H9 (cell line): Measurements from ENCODE around the gene CDC42EP4. TPM values are rescaled to one million over a fixed set of nuclear protein-coding genes. Genes with fewer than 3 reads are reported as not detected.

Source experiments
- DNase-seq: peaks from one replicate; pipeline ENCODE4 v3.0.0-alpha.2; 2017
- H2AFZ ChIP-seq: one replicate; pipeline ENCODE4 v1.6.1; 2013; ENCODE audit warnings: mild to moderate bottlenecking, low read length, control low read depth, moderate library complexity
- H2AK5ac ChIP-seq: 2 replicates; pipeline ENCODE4 v1.6.1; 2013; ENCODE audit warnings: low read length, control low read depth, mixed read lengths; ENCODE audit not compliant: insufficient read length
- H2BK120ac ChIP-seq: one replicate; pipeline ENCODE4 v1.6.1; 2013; ENCODE audit warnings: low read depth, mild to moderate bottlenecking, low read length, control low read depth, inconsistent platforms; ENCODE audit not compliant: poor library complexity, severe bottlenecking
- H2BK12ac ChIP-seq: 2 replicates; pipeline ENCODE4 v1.6.1; 2013; ENCODE audit warnings: low read length, control low read depth, mixed read lengths, low read depth; ENCODE audit not compliant: insufficient read length
- H2BK15ac ChIP-seq: 2 replicates; pipeline ENCODE4 v1.6.1; 2013; ENCODE audit warnings: low read depth, low read length, control low read depth
- H2BK20ac ChIP-seq: one replicate; pipeline ENCODE4 v1.6.1; 2013; ENCODE audit warnings: low read depth, mild to moderate bottlenecking, low read length, control low read depth, inconsistent platforms; ENCODE audit not compliant: poor library complexity, severe bottlenecking
- H2BK5ac ChIP-seq: 2 replicates; pipeline ENCODE4 v1.6.1; 2013; ENCODE audit warnings: low read length, control low read depth, mixed read lengths; ENCODE audit not compliant: insufficient read length
- H3K14ac ChIP-seq: 2 replicates; pipeline ENCODE4 v1.6.1; 2013; ENCODE audit warnings: low read length, control low read depth; ENCODE audit not compliant: insufficient read depth
- H3K18ac ChIP-seq: 2 replicates; pipeline ENCODE4 v1.6.1; 2013; ENCODE audit warnings: low read depth, mild to moderate bottlenecking, mixed read lengths, low read length, control low read depth; ENCODE audit not compliant: insufficient read length
- H3K23ac ChIP-seq: 2 replicates; pipeline ENCODE4 v1.6.1; 2013; ENCODE audit warnings: low read length, control low read depth, mixed read lengths, low read depth; ENCODE audit not compliant: insufficient read length
- H3K23me2 ChIP-seq: 2 replicates; pipeline ENCODE4 v1.6.1; 2013; ENCODE audit warnings: low read depth, mild to moderate bottlenecking, mixed read lengths, low read length, control low read depth; ENCODE audit not compliant: insufficient read length, poor library complexity, severe bottlenecking
- H3K27ac ChIP-seq: 2 replicates; pipeline ENCODE4 v1.5.1; 2013; ENCODE audit warnings: low read length, control low read depth, mixed read lengths, low read depth; ENCODE audit not compliant: insufficient read length
- H3K27me3 ChIP-seq: 2 replicates; pipeline ENCODE4 v1.6.1; 2013; ENCODE audit warnings: low read length, control low read depth, inconsistent platforms; ENCODE audit not compliant: insufficient read depth
- H3K4ac ChIP-seq: 2 replicates; pipeline ENCODE4 v1.6.1; 2013; ENCODE audit warnings: low read depth, mild to moderate bottlenecking, control low read depth, inconsistent platforms, low read length, moderate library complexity
- H3K4me1 ChIP-seq: 2 replicates; pipeline ENCODE4 v1.6.1; 2013; ENCODE audit warnings: low read length, control low read depth, inconsistent platforms; ENCODE audit not compliant: insufficient read depth
- H3K4me2 ChIP-seq: 2 replicates; pipeline ENCODE4 v1.6.1; 2013; ENCODE audit warnings: low read length, control low read depth, mixed read lengths; ENCODE audit not compliant: insufficient read length, insufficient read depth
- H3K56ac ChIP-seq: 2 replicates; pipeline ENCODE4 v1.6.1; 2013; ENCODE audit warnings: low read depth, mild to moderate bottlenecking, mixed read lengths, low read length, control low read depth; ENCODE audit not compliant: insufficient read length
- H3K79me1 ChIP-seq: 2 replicates; pipeline ENCODE4 v1.6.1; 2013; ENCODE audit warnings: low read depth, mild to moderate bottlenecking, moderate library complexity, low read length, control low read depth, inconsistent platforms; ENCODE audit not compliant: insufficient read depth, poor library complexity, severe bottlenecking
- H3K79me2 ChIP-seq: 2 replicates; pipeline ENCODE4 v1.6.1; 2013; ENCODE audit warnings: low read length, control low read depth, inconsistent platforms; ENCODE audit not compliant: insufficient read depth
- H3K9ac ChIP-seq: 2 replicates; pipeline ENCODE4 v1.6.1; 2013; ENCODE audit warnings: low read length, control low read depth, mixed read lengths; ENCODE audit not compliant: insufficient read length; ENCODE audit errors: extremely low read depth
- H3K9me3 ChIP-seq: one replicate; pipeline ENCODE4 v1.6.1; 2013; ENCODE audit warnings: low read depth, low read length, inconsistent platforms; ENCODE audit not compliant: control insufficient read depth
- H3T11ph ChIP-seq: one replicate; pipeline ENCODE4 v1.6.1; 2013; ENCODE audit warnings: mild to moderate bottlenecking, low read length, control low read depth, inconsistent platforms
- H4K20me1 ChIP-seq: one replicate; pipeline ENCODE4 v1.6.1; 2013; ENCODE audit not compliant: control insufficient read depth, insufficient read length, insufficient read depth
- H4K5ac ChIP-seq: 2 replicates; pipeline ENCODE4 v1.6.1; 2013; ENCODE audit warnings: low read depth, mild to moderate bottlenecking, mixed read lengths, low read length, control low read depth; ENCODE audit not compliant: insufficient read length
- H4K8ac ChIP-seq: replicated peaks from 2 replicates; pipeline ENCODE4 v1.6.1; 2013; ENCODE audit warnings: low read length, control low read depth, mixed read lengths, low read depth; ENCODE audit not compliant: insufficient read length
- H4K91ac ChIP-seq: 2 replicates; pipeline ENCODE4 v1.6.1; 2013; ENCODE audit warnings: low read depth, mild to moderate bottlenecking, moderate library complexity, mixed read lengths, low read length, control low read depth; ENCODE audit not compliant: insufficient read length
- H3K27ac Mint-ChIP-seq, 3 experiments: 2 replicates in 2 of 3; 3 replicates in 1 of 3; pipeline ENCODE4 v1.8.0; 2020 to 2021; ENCODE audit warnings: mixed read lengths in 3 of 3, mild to moderate bottlenecking in 1 of 3, moderate library complexity in 1 of 3
- H3K27me3 Mint-ChIP-seq: 2 replicates; pipeline ENCODE4 v1.8.0; 2021; ENCODE audit warnings: low read depth, mild to moderate bottlenecking, moderate library complexity, mixed read lengths
- H3K36me3 Mint-ChIP-seq, 3 experiments: 2 replicates in 2 of 3; 3 replicates in 1 of 3; pipeline ENCODE4 v1.8.0; 2020 to 2021; ENCODE audit warnings: low read depth in 3 of 3, mixed read lengths in 3 of 3; ENCODE audit not compliant: insufficient read depth in 1 of 3
- H3K4me1 Mint-ChIP-seq, 2 experiments: 2 replicates each; pipeline ENCODE4 v1.8.0; 2020; ENCODE audit warnings: mixed read lengths in 2 of 2
- H3K4me3 Mint-ChIP-seq, 2 experiments: 2 replicates in 1 of 2; 3 replicates in 1 of 2; pipeline ENCODE4 v1.8.0; 2020 to 2021; ENCODE audit warnings: mild to moderate bottlenecking in 2 of 2, mixed read lengths in 2 of 2, moderate library complexity in 1 of 2
- H3K9me3 Mint-ChIP-seq, 2 experiments: 2 replicates in 1 of 2; 3 replicates in 1 of 2; pipeline ENCODE4 v1.8.0; 2020; ENCODE audit warnings: mild to moderate bottlenecking in 2 of 2, mixed read lengths in 2 of 2, moderate library complexity in 1 of 2
- WGBS: extraction: QIAGEN DNeasy Blood & Tissue Kit; methylation state at CpG from one replicate; pipeline ENCODE4 v1.1.7; 2013; ENCODE audit warnings: missing lambda C conversion rate, low lambda C conversion rate, mixed read lengths; ENCODE audit not compliant: insufficient read length; ENCODE audit errors: extremely low coverage; 5-methylcytosine and 5-hydroxymethylcytosine counted together
- total RNA-seq: library from RNA; stranded (reverse); gene quantifications from 2 replicates; pipeline ENCODE4 v1.2.1, GENCODE V29; 2021
- TF ChIP-seq, protein P1 (sequence below): fragments of 200-600 bp; sonication (generic); conservative IDR thresholded peaks from 3 replicates; pipeline ENCODE4 v1.8.0; 2021; ENCODE audit warnings: antibody characterized with exemption, mild to moderate bottlenecking

CDC42EP4 gene
- total RNA-seq, 1 experiment from 2014 or later, result 27.1 TPM

DNA sequence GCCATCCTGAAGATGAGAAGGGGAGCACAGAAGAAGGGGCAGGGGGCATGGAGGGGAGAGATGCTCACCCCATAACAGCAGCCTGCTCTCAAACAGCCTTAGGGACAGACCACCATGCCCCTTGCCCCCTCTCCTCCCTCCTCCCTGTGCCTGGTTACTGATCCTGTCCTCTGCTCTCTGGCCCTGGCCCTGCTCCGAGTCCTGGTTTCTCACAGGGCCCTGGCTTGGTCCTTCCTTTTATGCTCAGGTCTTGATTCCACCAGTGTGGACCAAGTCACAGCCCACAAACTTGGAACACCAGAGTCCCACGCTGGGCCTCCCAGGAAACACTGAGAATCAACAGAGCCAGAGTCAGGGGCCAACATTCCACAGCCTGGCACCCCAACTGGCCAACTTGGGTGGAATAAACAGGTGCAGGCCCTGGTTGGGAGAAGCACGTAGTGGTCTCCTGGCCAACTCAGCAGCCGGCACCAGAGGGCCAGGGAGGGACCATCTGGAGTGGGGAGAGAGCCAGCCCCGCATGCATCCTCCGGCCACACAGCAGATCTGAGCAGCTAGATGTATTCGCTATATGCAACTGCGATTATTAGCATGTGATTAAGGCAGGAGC is 44.9 kb upstream of the CDC42EP4 start:
- Histone ChIP-seq H4K20me1 (no peaks in the 10 kb centered on the region), H3K9me3 (no peaks in the 10 kb centered on the region), H3K27ac (no peak overlapping the region), H2BK5ac (no peak overlapping the region), H3K27me3 (no peaks in the 10 kb centered on the region), H4K91ac (no peak overlapping the region), H4K5ac (no peak overlapping the region), H3K9ac (no peak overlapping the region), H3K4me2 (no peak overlapping the region), H3K79me1 (no peaks in the 10 kb centered on the region), H2AK5ac (no peak overlapping the region), H3K79me2 (no peaks in the 10 kb centered on the region), H3K23me2 (peaks cover 6% of the 10 kb centered on the region), H4K8ac (no peak overlapping the region), H3K18ac (no peak overlapping the region), H2BK20ac (no peak overlapping the region), H3K4ac (no peak overlapping the region), H3K23ac (no peak overlapping the region), H3K4me1 (peaks cover 4% of the 10 kb centered on the region; the same call in 1 of the 2 replicates), H2BK120ac (no peak overlapping the region), H2BK15ac (no peak overlapping the region), H3K56ac (no peak overlapping the region), H2AFZ (no peak overlapping the region), H2BK12ac (no peak overlapping the region), H3K14ac (no peak overlapping the region), H3T11ph (no peak overlapping the region)
- no CpG with 5 or more reads among the region's 8 CpGs for WGBS
- Mint-ChIP-seq H3K4me1 (peaks cover 27 to 32% of the 10 kb centered on the region in 2 experiments), H3K27ac (no peak overlapping the region), H3K9me3 (no peaks in the 10 kb centered on the region), H3K4me3 (no peak overlapping the region), H3K36me3 (peaks cover 0 to 8% (median 0%) of the 10 kb centered on the region in 3 experiments; a peak in 2 of 7 replicates), H3K27me3 (no peaks in the 10 kb centered on the region; the same call in none of the 2 replicates)
- TF ChIP-seq, protein P1, sequence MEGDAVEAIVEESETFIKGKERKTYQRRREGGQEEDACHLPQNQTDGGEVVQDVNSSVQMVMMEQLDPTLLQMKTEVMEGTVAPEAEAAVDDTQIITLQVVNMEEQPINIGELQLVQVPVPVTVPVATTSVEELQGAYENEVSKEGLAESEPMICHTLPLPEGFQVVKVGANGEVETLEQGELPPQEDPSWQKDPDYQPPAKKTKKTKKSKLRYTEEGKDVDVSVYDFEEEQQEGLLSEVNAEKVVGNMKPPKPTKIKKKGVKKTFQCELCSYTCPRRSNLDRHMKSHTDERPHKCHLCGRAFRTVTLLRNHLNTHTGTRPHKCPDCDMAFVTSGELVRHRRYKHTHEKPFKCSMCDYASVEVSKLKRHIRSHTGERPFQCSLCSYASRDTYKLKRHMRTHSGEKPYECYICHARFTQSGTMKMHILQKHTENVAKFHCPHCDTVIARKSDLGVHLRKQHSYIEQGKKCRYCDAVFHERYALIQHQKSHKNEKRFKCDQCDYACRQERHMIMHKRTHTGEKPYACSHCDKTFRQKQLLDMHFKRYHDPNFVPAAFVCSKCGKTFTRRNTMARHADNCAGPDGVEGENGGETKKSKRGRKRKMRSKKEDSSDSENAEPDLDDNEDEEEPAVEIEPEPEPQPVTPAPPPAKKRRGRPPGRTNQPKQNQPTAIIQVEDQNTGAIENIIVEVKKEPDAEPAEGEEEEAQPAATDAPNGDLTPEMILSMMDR, result no peak
- DNase-seq, result no peak
